GM11168 (cell line): ENCODE measurements around the gene KATNAL2.

Experiments
- in situ Hi-C: fragments of 300-500 bp; cut with MboI; formaldehyde crosslinking; loops from one replicate; pipeline ENCODE4 v1.12.0; 2022; ENCODE audit warnings: low sequenced_read_pairs; ENCODE audit not compliant: unreplicated experiment

Gene KATNAL2, protein sequence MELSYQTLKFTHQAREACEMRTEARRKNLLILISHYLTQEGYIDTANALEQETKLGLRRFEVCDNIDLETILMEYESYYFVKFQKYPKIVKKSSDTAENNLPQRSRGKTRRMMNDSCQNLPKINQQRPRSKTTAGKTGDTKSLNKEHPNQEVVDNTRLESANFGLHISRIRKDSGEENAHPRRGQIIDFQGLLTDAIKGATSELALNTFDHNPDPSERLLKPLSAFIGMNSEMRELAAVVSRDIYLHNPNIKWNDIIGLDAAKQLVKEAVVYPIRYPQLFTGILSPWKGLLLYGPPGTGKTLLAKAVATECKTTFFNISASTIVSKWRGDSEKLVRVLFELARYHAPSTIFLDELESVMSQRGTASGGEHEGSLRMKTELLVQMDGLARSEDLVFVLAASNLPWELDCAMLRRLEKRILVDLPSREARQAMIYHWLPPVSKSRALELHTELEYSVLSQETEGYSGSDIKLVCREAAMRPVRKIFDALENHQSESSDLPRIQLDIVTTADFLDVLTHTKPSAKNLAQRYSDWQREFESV

DNA sequence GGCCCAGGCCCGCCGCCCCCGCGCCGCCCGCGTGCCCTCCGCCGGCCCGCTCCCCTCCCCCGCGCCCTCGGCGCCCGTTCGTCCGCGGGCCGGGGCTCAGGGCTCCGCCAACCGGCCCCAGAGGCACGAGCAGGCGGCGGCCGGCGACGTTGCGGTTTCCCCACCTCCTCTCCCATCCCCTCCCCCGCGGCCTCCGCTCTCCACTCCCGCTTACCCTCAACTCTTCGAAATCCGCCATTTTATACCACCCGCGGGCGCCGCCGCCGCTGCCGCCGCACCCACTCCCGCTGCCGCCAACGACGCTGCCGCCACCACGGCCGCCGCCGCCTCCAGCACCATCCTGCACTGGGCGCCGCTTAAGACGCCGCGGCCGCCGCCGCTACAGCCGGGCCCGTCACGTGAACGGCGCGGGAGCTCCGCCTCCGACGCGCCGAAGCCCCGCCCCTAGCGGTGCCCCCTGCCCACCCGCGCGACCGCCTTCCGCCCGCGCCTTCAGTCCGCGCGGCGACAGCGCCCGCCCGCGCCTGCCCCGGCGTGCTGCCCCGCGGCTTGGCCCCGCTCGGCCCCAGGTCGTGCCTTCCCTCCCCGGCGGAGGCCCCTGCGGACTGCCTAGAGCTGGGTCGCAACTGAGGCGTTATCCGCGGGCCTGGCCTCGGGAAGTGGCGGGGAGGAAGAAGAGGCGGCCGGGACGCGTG lies at the start of gene KATNAL2, which contains the start of gene PIAS2:
KATNAL2 (plus strand) TSS at position 495 of the 695 bp plus-strand sequence. CDS start 29,271 bp downstream, outside the sequence.
PIAS2 (minus strand) TSS at position 400 of the 695 bp plus-strand sequence; CDS start at position 238, 162 bp downstream.
- in situ Hi-C loops: loop anchor here (25.0 kb wide), 1 partner anchor 270 kb away; the partner anchor contains the start of gene IER3IP1

DNA sequence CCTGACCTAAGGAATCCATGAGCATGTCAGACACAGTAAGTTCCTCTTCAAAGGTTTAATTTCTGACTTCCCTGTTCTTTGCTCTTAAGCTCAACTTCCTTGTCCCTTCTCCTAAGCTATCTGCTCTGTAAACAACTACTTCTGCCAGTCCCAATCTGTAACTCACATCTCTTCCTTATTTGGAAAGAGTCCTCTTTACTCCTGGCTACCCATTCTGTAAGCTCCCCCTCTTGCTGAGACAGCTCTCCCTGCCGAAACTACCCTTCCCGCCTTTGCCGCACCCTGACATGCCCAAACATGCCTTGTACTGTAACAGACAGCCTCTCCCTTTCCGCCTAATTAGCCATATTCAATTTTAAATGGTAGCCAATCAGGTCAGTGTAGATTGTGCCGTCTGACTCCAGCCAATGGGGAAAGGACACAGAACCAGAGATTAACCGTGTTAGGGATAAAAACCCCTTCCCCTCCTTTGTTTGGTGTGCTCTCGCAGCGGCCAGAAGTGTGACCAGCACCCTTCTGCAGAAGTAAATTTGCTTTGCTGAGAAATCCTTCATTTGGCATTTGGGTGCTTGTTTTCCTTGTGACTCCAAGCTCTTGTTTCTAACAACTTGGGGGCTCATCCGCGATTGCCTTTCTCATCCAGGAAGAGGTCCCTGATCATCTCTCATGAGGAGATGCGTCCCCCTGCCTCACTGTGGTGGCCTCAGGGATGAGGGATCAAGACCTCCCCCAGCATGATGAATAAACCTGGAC lies 49.1 kb upstream of the KATNAL2 start:
- in situ Hi-C loops: no loop called here

DNA sequence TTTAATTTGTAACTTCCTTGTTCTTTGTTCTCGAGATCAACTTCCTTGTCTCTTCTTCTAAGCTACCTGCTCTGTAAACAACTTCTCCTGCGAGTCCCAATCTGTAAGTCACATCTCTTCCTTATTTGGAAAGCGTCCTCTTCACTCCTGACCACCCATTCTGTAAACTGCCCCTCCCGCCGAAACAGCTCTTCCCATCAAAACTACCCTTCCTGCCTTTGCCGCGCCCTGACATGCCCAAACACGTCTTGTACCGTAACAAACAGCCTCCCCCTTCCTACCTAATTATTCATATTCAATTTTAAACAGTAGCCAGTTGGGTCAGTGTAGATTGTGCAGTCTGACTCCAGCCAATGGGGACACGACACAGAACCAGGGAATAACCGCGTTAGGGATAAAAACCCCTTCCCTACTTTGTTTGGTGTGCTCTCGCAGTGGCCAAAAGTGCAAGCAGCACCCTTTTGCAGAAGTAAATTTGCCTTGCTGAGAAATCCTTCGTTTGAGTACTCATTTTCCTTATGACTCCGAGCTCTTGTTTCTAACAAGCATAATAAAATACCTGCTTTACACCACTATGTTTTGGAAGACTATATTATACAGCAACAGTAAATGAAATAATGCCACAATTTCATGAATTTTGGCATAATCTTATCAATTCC lies 39.9 kb upstream of the KATNAL2 start:
- in situ Hi-C loops: no loop called here

DNA sequence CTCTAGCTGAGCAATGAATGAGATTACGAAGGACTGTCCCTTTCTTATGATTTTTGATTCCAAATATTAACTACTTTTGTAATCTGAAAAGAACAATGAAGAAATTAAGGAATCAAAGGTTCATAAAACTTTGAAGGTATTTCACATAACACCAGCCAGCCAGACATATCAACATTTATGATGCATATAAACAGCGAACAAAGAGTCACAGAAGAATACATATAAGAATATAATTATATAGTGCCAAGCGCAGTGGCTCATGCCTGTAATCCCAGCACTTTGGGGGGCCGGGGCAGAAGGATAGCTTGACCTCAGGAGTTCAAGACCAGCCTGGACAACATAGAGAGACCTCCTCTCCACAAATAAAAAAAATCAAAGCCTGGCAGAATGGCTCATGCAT lies 34.2 kb upstream of the KATNAL2 start:
- in situ Hi-C loops: no loop called here

DNA sequence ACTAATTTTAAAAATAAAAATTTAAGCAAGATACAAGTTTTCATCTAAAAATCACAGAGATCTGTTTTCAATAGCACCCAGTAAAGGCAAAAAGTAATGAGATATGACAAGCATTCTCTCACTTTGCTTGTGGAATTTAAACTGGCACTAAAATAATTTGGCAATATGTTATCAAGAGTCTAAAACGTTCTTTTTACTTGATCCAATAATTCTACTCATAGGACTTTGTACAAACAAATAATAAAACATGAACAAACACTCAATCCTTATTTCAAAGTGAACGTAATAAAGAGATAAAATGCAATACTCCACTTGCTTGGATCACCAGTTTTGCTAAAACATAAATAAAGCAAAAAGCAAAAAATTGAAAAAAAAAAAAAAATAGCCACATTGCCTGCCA lies 30.5 kb upstream of the KATNAL2 start:
- in situ Hi-C loops: no loop called here

DNA sequence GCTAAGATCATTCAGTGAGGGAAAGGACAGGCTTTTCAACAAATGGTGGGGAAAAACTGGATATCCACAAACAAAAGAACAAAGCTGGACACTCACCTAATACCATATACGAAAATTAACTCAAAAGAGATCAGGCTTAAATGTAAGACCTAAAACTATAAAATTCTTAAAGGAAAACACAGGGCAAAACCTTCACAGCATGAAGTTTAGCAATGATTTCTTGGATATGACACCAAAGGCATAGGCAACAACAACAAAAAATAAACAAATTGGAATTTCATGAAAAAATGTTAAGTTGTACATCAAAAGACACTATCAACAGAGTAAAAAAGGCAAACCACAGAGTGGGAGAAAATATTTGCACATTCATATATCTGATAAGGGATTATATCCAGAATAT lies 28.4 kb upstream of the KATNAL2 start:
- in situ Hi-C loops: no loop called here

DNA sequence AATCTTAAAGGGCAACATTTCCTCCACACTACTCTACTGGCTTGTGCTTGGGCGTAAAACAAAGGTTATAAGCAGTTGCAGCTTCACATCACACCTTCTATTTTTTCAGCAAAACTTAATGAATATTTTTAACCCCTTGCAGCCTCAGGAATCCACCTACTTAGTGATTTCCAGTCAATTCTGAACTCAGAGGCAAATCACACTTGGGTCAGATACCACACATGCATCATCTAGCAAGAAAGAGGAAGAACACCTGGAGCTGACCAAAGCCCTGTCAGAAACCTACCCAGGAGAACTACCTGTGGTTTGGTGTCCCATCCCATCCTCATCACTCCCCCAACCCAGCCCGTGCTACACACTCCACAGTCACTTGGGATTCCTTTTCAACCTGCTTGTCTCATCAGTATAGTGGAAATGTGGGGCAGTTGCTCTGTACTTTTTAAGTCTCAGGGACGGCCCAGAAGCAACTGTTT lies 25.6 kb upstream of the KATNAL2 start:
- in situ Hi-C loops: no loop called here

DNA sequence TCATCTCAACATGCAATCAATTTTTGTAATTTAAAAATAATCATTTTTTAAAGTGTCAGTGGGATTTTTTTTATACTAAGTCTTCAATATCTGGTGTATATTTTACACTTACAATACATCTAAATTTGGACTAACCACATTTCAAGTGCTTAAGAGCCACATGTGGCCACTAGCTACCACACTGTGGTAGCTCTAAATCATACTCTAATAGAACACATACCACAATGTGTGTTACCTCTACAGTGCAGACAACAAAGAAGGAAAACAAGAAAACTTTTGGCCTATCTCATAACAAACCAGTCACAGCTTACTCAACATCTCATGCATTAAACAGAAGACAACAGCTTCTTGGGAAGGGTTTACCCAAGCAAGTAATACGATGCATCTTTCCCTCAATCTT lies 24.6 kb upstream of the KATNAL2 start:
- in situ Hi-C loops: no loop called here

DNA sequence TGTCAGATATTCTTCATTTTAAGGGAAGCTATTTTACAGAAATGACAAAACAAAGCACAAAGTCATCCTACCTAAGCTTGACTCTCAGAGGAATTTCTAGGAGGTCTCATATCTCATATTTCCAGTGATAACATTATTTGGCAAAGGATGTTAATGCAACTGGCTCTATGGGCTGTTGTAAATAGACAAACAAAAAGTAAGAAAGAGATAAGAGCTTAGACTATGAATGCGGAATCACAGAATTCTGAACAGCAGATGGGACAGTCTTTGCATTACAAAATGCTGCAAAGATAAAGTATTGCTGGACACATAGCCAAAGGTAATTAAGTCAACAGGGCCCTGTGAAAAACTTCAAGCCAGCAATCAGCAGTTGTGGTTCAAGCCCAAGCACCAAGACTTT lies 24.0 kb upstream of the KATNAL2 start:
- in situ Hi-C loops: no loop called here

DNA sequence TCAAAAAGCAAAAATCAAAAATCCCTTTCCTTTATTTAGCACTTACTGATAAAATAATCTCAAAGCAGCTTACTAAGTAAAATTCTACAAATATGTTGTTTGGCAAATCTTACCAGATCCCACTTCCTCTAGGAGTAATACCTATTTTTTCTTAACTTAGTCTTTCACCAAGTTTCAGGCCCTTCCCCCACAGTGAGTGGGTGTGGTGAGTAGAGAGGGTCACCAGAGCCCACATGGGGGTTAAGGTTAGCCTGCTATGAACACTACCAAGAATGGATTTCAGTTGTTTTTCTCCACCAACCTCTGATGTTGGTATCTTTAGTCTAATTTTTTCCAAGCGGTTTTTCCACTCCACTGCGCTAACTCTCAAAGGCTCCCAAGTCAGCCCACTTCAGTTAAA lies 23.3 kb upstream of the KATNAL2 start:
- in situ Hi-C loops: no loop called here

DNA sequence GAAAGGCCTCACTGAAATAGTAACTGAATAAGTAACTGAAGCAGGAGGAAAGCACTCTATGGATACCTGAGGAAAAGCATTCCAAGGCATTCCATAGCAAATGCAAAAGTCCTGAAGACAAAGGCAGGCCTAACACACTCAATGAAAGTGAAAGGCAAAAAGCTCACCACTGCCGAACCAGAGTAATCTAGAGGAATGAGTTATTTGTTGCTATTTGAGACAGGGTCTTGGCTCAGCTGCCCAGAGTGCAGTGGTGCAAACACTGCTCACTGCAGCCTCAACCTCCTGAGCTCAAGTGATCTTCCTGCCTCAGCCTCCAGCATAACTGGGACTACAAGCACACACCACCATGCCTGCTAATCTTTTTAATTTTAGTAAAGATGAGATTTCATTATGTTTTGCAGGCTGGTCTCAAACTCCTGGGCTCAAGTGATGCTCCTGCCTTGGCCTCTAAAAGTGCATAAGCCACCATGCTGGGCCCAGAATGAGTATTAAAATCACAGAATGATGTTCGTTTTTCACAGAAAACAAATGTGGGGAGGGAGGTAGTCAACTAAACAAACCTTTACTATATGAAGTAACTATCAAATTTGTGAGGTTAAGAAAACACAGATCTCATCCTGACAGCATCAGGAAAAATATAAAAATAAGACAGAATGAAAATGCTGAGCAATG lies 18.0 kb upstream of the KATNAL2 start:
- in situ Hi-C loops: no loop called here

DNA sequence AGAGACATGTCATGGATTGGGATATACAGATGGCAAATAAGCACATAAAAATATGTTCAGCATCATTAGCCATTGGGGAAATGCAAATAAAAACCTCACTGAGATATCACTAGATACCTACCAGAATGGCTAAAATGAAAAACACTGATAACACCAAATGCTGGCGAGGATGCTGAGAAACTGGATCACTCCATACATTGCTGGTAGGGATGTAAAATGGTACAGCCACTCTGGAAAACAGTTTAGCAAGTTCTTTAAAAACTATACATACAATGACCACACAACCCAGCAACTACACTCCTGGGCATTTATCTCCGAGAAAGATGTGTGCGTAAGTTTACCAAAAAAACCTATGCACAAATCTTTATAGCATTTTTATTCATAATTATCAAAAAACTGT lies 14.0 kb upstream of the KATNAL2 start:
- in situ Hi-C loops: loop anchor here (25.0 kb wide), 1 partner anchor 284 kb away; the partner anchor contains the start of gene IER3IP1

DNA sequence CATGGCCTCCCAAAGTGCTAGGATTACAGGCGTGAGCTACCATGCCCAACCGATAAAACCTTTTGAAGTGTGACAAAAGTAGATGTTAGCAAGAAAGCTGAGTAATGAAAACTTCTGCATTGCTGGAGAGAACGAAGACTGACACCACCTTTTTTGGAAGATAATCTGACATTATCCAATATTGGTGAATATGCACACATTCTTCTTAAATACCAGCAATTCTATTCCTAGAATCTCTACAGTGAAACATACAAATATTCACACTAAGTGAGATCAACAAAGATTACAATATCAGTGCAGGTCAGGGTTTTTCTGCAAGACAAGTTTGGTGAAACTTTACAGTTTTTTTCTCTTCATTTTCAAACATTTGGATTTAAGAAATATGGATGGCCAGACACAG lies 7.9 kb upstream of the KATNAL2 start:
- in situ Hi-C loops: loop anchor here (25.0 kb wide), 1 partner anchor 278 kb away; the partner anchor contains the start of gene IER3IP1

DNA sequence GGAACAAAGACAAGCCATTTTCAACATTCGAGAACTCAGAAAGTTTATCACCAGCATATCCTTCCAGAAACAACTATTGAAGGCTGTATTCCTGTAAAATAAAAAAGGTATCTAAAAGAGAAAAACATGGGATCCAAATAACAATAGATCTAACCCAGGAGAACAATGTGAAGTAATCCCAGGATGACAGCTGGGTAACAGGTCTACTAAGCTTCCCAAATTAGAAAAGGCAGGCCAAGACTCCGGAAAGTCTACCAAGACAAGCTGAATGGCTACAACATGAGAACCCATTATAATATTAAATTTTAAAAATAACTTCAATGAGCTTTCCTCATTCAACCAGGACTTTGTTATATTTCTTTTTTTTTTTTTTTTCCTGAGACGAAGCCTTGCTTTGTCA lies 6.5 kb upstream of the KATNAL2 start:
- in situ Hi-C loops: loop anchor here (25.0 kb wide), 1 partner anchor 276 kb away; the partner anchor contains the start of gene IER3IP1

DNA sequence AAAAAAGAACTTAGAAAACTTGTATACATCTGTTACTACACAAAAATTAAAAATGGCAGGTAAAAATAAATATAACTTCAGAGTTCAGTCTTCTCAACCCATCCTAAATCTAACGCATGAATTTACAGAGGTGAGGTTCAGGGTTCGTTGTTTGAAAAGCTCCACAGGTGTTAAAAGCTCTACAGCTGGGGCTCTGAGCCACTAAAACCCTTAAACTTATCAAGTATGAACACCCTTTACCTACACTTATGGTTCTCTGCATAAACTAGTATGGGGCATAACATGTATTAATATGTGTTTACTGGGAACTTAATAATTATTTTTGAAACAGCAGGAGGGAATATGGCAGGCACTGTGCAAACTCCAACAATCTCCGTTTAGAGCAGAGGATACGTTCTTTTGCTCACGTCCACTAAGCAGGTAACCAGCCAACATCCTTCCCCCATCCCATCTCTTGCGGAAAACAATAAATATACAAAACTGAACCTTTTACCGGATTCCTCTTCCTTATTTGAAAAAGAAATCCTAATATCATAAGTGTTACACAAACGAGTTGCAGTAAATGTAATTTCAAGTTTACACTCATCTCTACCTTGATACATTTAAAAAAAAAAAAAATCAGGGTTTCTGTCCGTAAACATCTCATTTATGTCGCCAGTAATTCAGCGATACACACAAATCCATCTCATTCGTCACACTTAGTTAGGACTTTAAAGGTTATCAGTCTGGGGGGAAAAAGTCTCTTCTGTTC lies 1.4 kb upstream of the KATNAL2 start:
- in situ Hi-C loops: loop anchor here (25.0 kb wide), 1 partner anchor 271 kb away; the partner anchor contains the start of gene IER3IP1

DNA sequence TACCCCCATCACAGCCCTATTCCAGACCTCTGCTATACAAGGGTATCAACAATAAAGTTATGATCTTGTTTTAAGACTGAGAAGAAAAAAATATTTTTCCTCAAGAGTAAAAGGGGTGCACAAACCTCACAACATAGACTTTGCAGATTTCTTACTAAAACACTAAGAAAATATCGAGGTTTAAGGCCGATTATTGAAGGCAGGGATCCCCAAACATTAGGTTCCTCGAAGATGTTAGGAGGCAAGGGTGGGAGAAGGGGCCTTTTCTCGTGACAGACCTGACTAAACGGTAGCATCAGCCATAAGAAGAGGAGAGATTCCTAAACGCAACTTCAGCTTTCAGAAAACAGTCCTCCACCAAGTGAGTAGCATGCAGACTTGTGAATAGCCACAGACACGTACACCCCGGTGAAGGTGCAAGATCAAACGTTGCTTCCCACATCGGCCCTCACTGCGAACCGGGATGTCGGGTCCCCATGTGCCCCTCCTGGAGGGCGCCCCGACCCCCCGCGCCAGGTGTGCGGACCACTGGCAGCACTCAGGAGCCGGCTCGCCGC lies 773 bp upstream of the KATNAL2 start:
- in situ Hi-C loops: loop anchor here (25.0 kb wide), 1 partner anchor 271 kb away; the partner anchor contains the start of gene IER3IP1

DNA sequence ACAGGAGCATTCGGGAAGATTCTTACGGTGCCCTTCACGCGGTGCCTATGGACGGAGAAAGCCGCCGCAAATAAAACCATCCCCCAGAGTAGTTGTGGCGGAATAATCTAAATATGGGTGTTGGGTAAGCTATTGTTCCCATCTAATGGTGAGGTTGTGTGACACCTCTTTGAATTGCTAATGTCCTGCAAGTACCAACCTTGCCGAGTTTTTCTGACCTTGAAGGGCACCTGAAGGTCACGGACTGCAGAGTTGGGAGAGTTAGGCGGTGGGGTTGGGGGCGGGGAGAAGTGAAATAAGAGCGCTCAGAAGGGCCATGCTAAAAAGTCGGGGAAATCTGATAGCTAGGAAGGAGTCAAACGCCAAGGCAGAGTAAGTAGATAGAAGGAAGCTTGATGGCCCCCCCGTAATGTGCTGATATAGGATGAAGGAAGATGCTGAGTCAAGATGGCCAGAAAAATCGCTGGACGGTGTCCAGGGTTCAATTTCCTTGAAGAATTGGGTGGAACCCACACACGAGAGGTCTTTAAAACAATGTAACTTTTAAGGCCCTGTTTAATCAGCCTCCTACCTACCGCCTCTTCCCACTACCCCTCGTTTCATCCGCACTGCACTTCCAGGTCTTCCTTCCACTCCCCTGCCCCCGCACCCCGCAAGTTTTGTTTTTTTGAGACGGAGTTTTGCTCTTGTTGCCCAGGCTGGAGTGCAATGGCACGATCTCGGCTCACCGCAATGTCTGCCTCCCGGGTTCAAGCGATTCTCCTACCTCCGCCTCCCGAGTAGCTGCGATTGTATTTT lies 600 bp downstream of the KATNAL2 start:
- in situ Hi-C loops: loop anchor here (25.0 kb wide), 1 partner anchor 269 kb away; the partner anchor contains the start of gene IER3IP1
